NT2/D1 (cell line): ENCODE results near the gene RPN1.

Experiments
- SUZ12 ChIP-seq: IDR thresholded peaks from 2 replicates; pipeline ENCODE4 v1.6.1; 2011; ENCODE audit not compliant: insufficient read length, insufficient read depth; ENCODE audit errors: extremely low read depth
- YY1 ChIP-seq: IDR thresholded peaks from 2 replicates; pipeline ENCODE4 v1.6.1; 2011; ENCODE audit not compliant: insufficient read length, insufficient read depth

- TF ChIP-seq YY1 (no peak), SUZ12 (no peak)
Observed at GRCh38 chr3:128679338-128679737, 28.7 kb upstream of the RPN1 start.
